SK-N-SH treated with all-trans-retinoic acid at 6 μM for 48 hours (cell line): Measurements from ENCODE around the gene WNT3.

ENCODE experiments used
- ATAC-seq: fragments of 200-7000 bp; cut with Tn5 transposase; 3 replicates; pipeline ENCODE4 v1.9.1; 2020; ENCODE audit warnings: mild to moderate bottlenecking, moderate library complexity
- ARNTL ChIP-seq: fragments of 450-650 bp; formaldehyde crosslinking; IDR thresholded peaks from 2 replicates; pipeline ENCODE4 v1.5.0; 2020; ENCODE audit warnings: low read depth, mild to moderate bottlenecking, moderate library complexity, borderline replicate concordance
- BACH2 ChIP-seq: fragments of 250-450 bp; sonication (Bioruptor Pico); IDR thresholded peaks from 2 replicates; pipeline ENCODE4 v1.9.0; 2021; ENCODE audit warnings: mild to moderate bottlenecking, borderline replicate concordance
- CSDC2 ChIP-seq: fragments of 250-450 bp; sonication (Bioruptor Pico); IDR thresholded peaks from 2 replicates; pipeline ENCODE4 v1.5.0; 2020; ENCODE audit warnings: mild to moderate bottlenecking, moderate library complexity
- CSRNP3 ChIP-seq: fragments of 250-450 bp; sonication (Bioruptor Pico); IDR thresholded peaks from 2 replicates; pipeline ENCODE4 v1.5.1; 2021; ENCODE audit warnings: mild to moderate bottlenecking, moderate library complexity
- ESRRG ChIP-seq: fragments of 250-450 bp; sonication (Bioruptor Pico); IDR thresholded peaks from 2 replicates; pipeline ENCODE4 v1.6.1; 2021; ENCODE audit warnings: mild to moderate bottlenecking
- PATZ1 ChIP-seq: fragments of 250-450 bp; sonication (Bioruptor Pico); IDR thresholded peaks from 2 replicates; pipeline ENCODE4 v1.8.0; 2020; ENCODE audit warnings: mild to moderate bottlenecking, moderate library complexity, borderline replicate concordance
- POU6F1 ChIP-seq: fragments of 250-450 bp; sonication (Bioruptor Pico); IDR thresholded peaks from 2 replicates; pipeline ENCODE4 v1.8.0; 2021; ENCODE audit warnings: low read depth, mild to moderate bottlenecking, moderate library complexity, borderline replicate concordance
- PPARA ChIP-seq: fragments of 250-450 bp; sonication (Bioruptor Pico); IDR thresholded peaks from 2 replicates; pipeline ENCODE4 v1.5.0; 2020; ENCODE audit warnings: mild to moderate bottlenecking, borderline replicate concordance
- RARB ChIP-seq: fragments of 250-450 bp; sonication (Bioruptor Pico); IDR thresholded peaks from 2 replicates; pipeline ENCODE4 v1.8.0; 2021; ENCODE audit warnings: mild to moderate bottlenecking, moderate library complexity
- SNAI2 ChIP-seq: fragments of 250-450 bp; sonication (Bioruptor Pico); IDR thresholded peaks from 2 replicates; pipeline ENCODE4 v1.5.0; 2020; ENCODE audit warnings: mild to moderate bottlenecking, moderate library complexity
- TOX ChIP-seq: fragments of 250-450 bp; sonication (Bioruptor Pico); IDR thresholded peaks from 2 replicates; pipeline ENCODE4 v1.8.0; 2021; ENCODE audit warnings: mild to moderate bottlenecking, moderate library complexity, borderline replicate concordance
- TSHZ2 ChIP-seq: fragments of 250-450 bp; sonication (Bioruptor Pico); IDR thresholded peaks from 2 replicates; pipeline ENCODE4 v1.5.0; 2020; ENCODE audit warnings: mild to moderate bottlenecking, moderate library complexity
- ZC3H10 ChIP-seq: fragments of 250-450 bp; sonication (Bioruptor Pico); IDR thresholded peaks from 2 replicates; pipeline ENCODE4 v1.5.1; 2021; ENCODE audit warnings: mild to moderate bottlenecking, moderate library complexity
- ZFP3 ChIP-seq: fragments of 250-450 bp; sonication (Bioruptor Pico); IDR thresholded peaks from 2 replicates; pipeline ENCODE4 v1.5.0; 2020; ENCODE audit warnings: mild to moderate bottlenecking, moderate library complexity
- ZFP30 ChIP-seq: fragments of 450-650 bp; formaldehyde crosslinking; IDR thresholded peaks from 2 replicates; pipeline ENCODE4 v1.5.0; 2022; ENCODE audit warnings: mild to moderate bottlenecking, moderate library complexity
- ZNF565 ChIP-seq: fragments of 450-650 bp; formaldehyde crosslinking; conservative IDR thresholded peaks from 2 replicates; pipeline ENCODE4 v1.5.0; 2020; ENCODE audit warnings: low read depth, mild to moderate bottlenecking, moderate library complexity
- ZNF70 ChIP-seq: fragments of 450-650 bp; formaldehyde crosslinking; IDR thresholded peaks from 2 replicates; pipeline ENCODE4 v1.5.0; 2020; ENCODE audit warnings: mild to moderate bottlenecking, moderate library complexity

The WNT3 gene

GRCh38 chr17:46817901-46818209 lies 637 bp downstream of the WNT3 start:
- no peak for ATAC-seq
- TF ChIP-seq TSHZ2 (CRISPR knock-in tag): no peak
- TF ChIP-seq CSRNP3 (CRISPR knock-in tag): no peak
- no peak for TF ChIP-seq ZNF565
- TF ChIP-seq ZNF70 (CRISPR knock-in tag): no peak
- TF ChIP-seq ARNTL (CRISPR knock-in tag): no peak
- TF ChIP-seq SNAI2: no peak
- TF ChIP-seq PATZ1: no peak
- no peak for TF ChIP-seq RARB
- TF ChIP-seq POU6F1 (CRISPR knock-in tag): no peak
- TF ChIP-seq ZFP3 (CRISPR knock-in tag): no peak
- no peak for TF ChIP-seq BACH2 (CRISPR knock-in tag)
- no peak for TF ChIP-seq ZC3H10 (CRISPR knock-in tag)
- no peak for TF ChIP-seq PPARA
- no peak for TF ChIP-seq ZFP30 (CRISPR knock-in tag)
- TF ChIP-seq, all 23 proteins: peak for 0

GRCh38 chr17:46817151-46817900 lies 1.2 kb downstream of the WNT3 start:
- TF ChIP-seq TOX (CRISPR knock-in tag) (no peak), CSRNP3 (CRISPR knock-in tag) (no peak), CSDC2 (CRISPR knock-in tag) (no peak), ARNTL (CRISPR knock-in tag) (no peak), ESRRG (CRISPR knock-in tag) (no peak), POU6F1 (CRISPR knock-in tag) (no peak)
- ATAC-seq: no peak
